GM18867 (cell line): ENCODE data around the gene CRB1.
"Not testable (repeated sequence)": the region's sequence is repeated elsewhere in the genome, so short reads cannot be mapped to it uniquely, and the experiment has no call there.

Experiments used
- ATAC-seq: cut with Tn5 transposase; IDR thresholded peaks from one replicate; pipeline ENCODE4 v1.9.1; 2021; ENCODE audit warnings: mild to moderate bottlenecking, moderate library complexity; ENCODE audit not compliant: unreplicated experiment

CRB1 gene

GRCh38 chr1:197394831-197395608 lies 127.0 kb downstream of the CRB1 start:
- no peak for ATAC-seq

- no peak for ATAC-seq
These were observed 129.8 kb downstream of the CRB1 start for GRCh38 chr1:197397895-197398294.

GRCh38 chr1:197399755-197400521 lies 131.9 kb downstream of the CRB1 start:
- peak; percentile 89 for ATAC-seq

- no peak for ATAC-seq
These were observed 132.5 kb downstream of the CRB1 start for GRCh38 chr1:197400522-197400902.

GRCh38 chr1:197402189-197402588 lies 134.1 kb downstream of the CRB1 start:
- no peak for ATAC-seq

- not testable (repeated sequence) for ATAC-seq
These were observed 136.7 kb downstream of the CRB1 start for GRCh38 chr1:197404774-197405173.

GRCh38 chr1:197405614-197406013 lies 137.6 kb downstream of the CRB1 start:
- ATAC-seq = not testable (repeated sequence)

GRCh38 chr1:197413564-197413963 lies 145.5 kb downstream of the CRB1 start:
- no peak for ATAC-seq

GRCh38 chr1:197415221-197415620 lies 147.2 kb downstream of the CRB1 start:
- no peak for ATAC-seq

- no peak for ATAC-seq
These were observed 150.6 kb downstream of the CRB1 start for GRCh38 chr1:197418693-197419092.

GRCh38 chr1:197422993-197423392 lies 154.9 kb downstream of the CRB1 start:
- ATAC-seq = no peak

- no peak for ATAC-seq
These were observed 156.3 kb downstream of the CRB1 start for GRCh38 chr1:197424380-197424779.

- no peak for ATAC-seq
These were observed 161.3 kb downstream of the CRB1 start for GRCh38 chr1:197429372-197429771.

- ATAC-seq = no peak
These were observed 167.2 kb downstream of the CRB1 start for GRCh38 chr1:197435224-197435623.

- ATAC-seq = no peak
These were observed 169.5 kb downstream of the CRB1 start for GRCh38 chr1:197437601-197438000.

GRCh38 chr1:197438010-197438790 lies 170.1 kb downstream of the CRB1 start:
- no peak for ATAC-seq

GRCh38 chr1:197439708-197440280 lies 171.7 kb downstream of the CRB1 start:
- no peak for ATAC-seq

- no peak for ATAC-seq
These were observed 172.7 kb downstream of the CRB1 start for GRCh38 chr1:197440715-197441114.

GRCh38 chr1:197441999-197442414 lies 174.0 kb downstream of the CRB1 start:
- no peak for ATAC-seq

GRCh38 chr1:197444755-197445154 lies 176.7 kb downstream of the CRB1 start:
- no peak for ATAC-seq
